HG02678 (cell line): ENCODE data around the gene TIPRL.
"Not testable (repeated sequence)": the region's sequence is repeated elsewhere in the genome, so short reads cannot be mapped to it uniquely, and the experiment has no call there.

ENCODE experiments used
- ATAC-seq: cut with Tn5 transposase; IDR thresholded peaks from one replicate; pipeline ENCODE4 v1.9.1; 2021; ENCODE audit warnings: mild to moderate bottlenecking, moderate library complexity; ENCODE audit not compliant: unreplicated experiment

Gene TIPRL

GRCh38 chr1:168157638-168158037 lies 21.1 kb upstream of the TIPRL start:
- no peak for ATAC-seq

- no peak for ATAC-seq
These were observed 19.5 kb upstream of the TIPRL start for GRCh38 chr1:168159251-168159650.

- no peak for ATAC-seq
These were observed 18.8 kb upstream of the TIPRL start for GRCh38 chr1:168159979-168160378.

- no peak for ATAC-seq
These were observed 17.3 kb upstream of the TIPRL start for GRCh38 chr1:168161459-168161858.

- ATAC-seq, result no peak
These were observed 15.1 kb upstream of the TIPRL start for GRCh38 chr1:168163670-168164069.

- no peak for ATAC-seq
These were observed 14.0 kb upstream of the TIPRL start for GRCh38 chr1:168164771-168165170.

GRCh38 chr1:168167806-168168205 lies 11.0 kb upstream of the TIPRL start:
- no peak for ATAC-seq

GRCh38 chr1:168170564-168171508 lies 7.9 kb upstream of the TIPRL start:
- no peak for ATAC-seq

- ATAC-seq, result no peak
These were observed 6.4 kb upstream of the TIPRL start for GRCh38 chr1:168172250-168172915.

- ATAC-seq, result no peak
These were observed 530 bp upstream of the TIPRL start for GRCh38 chr1:168178227-168178637.

GRCh38 chr1:168179438-168180147 lies 831 bp downstream of the TIPRL start:
- no peak for ATAC-seq

GRCh38 chr1:168180148-168180524 lies 1.4 kb downstream of the TIPRL start:
- no peak for ATAC-seq

- ATAC-seq, result not testable (repeated sequence)
These were observed 2.4 kb downstream of the TIPRL start for GRCh38 chr1:168181063-168181720.

- no peak for ATAC-seq
These were observed 8.4 kb downstream of the TIPRL start for GRCh38 chr1:168187177-168187576.

- no peak for ATAC-seq
These were observed 11.6 kb downstream of the TIPRL start for GRCh38 chr1:168190403-168190802.

- no peak for ATAC-seq
These were observed 16.7 kb downstream of the TIPRL start for GRCh38 chr1:168195199-168196135.

- no peak for ATAC-seq
These were observed 20.3 kb downstream of the TIPRL start for GRCh38 chr1:168199056-168199455.

- ATAC-seq, result no peak
These were observed 24.3 kb downstream of the TIPRL start for GRCh38 chr1:168202941-168203654.

- no peak for ATAC-seq
These were observed 27.3 kb downstream of the TIPRL start for GRCh38 chr1:168206111-168206510.
